ENCODE data around the gene DCAF15.
A peak's percentile ranks its signal among the peaks of the same experiment; 100 is the strongest.

DCAF15 gene

GRCh38 chr19:13995878-13996765, 43.8 kb downstream of the DCAF15 start:
- DNase-seq, result no peak

DNA sequence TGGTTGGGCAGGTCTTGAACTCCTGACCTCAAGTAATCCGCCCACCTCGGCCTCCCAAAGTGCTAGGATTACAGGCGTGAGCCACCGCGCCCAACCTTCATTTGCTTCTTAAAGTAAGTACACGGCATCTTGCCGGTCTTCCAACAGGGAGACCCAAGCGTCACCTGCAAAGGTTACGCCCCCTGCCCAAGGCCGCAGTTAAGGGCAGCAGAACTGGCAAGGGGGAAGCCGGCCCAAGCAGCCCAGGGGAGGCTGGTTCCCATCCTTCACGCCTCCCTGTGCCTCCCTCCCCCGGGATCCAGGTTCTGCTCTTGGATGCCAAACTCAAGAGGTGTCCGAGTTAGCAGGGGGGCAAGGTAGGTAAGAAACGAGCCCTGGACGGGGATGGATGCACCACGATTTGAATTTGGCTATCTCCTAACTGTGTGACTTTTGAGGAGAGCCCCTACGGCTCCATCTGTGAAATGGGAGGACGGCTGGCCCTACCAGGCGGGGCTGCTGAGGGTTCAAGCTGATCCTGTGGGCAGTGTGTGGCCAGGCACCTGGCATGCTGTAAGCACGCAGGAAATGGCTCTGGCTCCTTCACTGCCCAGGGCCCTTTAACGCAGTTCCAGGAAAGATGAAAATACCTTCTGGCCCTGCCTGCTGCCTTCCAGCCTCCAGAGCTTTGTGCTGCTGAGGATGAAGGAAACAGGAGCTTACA, 44.8 kb downstream of the DCAF15 start:
- DNase-seq, result no peak

DNA sequence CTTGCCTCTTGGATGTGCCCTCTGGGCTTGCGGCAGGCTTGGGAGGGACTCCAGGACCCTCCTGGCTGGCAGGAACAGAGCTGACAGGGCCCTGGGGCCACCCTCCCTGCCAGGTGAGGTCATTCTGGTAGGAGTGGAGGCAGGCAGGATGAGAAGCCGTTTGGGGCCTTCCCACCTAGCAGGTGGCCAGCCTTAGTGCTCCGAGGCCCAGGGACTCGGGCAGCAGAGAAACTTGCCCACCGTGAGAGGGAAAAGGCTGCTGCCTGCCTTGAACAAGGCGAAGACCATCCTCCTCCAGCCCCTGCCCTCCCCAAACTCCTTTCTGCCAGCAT, 45.3 kb downstream of the DCAF15 start:
- no peak for DNase-seq

DNA sequence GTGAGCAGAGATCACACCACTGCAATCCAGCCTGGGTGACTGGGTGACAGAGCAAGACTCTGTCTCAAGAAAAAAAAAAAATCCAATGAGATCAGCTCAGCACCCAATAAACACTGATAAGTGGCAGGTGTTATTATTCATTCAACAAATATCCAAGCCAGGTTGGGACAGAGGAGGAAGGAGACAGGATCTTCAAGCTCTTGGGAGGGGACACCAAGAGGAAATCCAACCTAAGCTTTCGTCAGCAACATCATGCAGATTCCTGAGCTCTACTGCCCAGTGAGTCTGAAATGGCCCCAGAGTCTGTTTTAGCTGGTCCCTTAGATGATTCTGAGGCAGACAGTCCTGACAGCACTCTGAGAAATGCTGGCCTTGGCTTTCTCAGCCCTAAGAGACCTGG, 46.1 kb downstream of the DCAF15 start:
- no peak for DNase-seq

DNA sequence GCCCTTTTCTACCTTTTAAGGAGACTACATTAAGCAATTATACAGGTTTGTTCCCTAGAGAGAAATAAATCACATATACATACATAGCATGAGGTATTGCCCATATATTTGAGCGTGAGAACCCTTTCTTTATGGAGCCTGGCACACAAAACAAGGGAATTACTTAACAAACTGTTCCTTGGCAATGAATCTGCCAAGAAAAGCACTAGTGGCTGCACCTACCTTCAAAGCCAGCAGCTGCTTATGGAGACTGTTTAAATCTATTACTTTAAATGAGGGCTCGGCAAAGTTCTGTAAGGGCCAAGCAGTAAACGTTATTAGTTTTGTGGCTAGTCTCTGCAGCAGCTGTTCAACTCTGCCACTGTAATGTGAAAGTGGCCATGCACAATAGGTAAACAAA, 46.8 kb downstream of the DCAF15 start:
- no peak for DNase-seq

- DNase-seq, result no peak
Measured at GRCh38 chr19:14000691-14001375, 48.5 kb downstream of the DCAF15 start.

DNA sequence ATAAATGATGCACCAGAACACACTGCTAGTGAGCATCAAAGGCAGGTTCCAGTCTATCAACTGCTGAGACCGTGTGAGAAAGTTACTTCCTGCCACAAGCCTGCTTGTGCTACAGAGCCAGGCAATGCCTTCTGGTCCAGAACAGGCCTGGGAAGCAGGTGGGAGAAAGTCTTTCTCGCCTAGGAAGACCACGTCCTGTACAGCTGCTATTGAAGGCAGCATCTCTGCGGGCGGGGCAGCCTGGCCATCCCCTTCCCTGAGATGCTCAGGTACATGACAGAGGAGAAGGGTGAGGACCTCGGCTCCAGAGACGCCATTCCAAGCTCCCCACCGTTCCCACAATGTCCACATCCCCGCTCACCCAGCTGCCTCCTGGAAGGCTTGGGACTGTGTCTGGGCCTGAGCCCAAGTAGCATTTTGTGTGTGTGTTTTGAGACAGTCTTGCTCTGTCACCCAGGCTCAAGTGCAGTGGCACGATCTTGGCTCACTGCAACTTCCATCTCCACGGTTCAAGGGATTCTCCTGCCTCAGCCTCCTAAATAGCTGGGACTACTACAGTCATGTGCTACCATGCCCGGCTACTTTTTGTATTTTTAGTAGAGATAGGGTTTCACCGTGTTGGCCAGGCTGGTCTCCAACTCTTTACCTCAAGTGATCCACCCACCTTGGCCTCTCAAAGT, 50.4 kb downstream of the DCAF15 start:
- DNase-seq, result no peak

DNA sequence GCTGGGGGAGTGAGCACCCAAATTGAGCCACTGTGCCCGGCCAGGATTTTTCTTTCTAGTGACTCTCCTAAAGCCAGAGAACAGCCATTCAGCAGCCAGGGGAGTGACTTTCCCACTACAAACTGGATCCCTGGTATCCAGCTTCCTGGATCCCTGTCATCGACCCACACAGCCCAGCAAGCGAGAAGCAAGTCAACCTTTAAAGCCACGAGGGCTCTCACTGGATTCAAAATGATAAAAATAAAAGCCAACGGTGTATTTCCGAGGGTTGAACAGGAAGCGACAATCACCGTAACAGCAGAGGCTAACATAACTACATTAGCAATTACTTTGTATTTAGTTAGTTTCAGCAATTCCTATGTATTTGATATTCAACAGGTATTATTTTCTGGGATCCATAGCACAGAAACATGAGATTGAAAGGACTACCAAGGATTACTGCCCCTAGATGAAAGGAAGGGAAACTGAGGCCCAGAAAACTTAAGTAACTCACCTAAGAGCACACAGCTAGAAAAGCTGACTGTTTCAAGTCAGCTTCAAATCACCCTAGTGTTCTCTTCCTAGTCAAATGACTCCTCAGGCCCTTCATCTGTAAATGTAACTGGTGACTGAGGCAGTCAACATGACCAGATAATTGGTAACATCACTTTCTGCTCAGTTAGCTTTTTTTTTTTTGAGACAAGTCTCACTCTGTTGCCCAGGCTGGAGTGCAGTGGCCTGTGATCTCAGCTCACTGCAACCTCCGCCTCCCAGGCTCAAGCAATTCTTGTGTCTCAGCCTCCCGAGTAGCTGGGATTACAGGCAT, 51.1 kb downstream of the DCAF15 start:
- no peak for DNase-seq

DNA sequence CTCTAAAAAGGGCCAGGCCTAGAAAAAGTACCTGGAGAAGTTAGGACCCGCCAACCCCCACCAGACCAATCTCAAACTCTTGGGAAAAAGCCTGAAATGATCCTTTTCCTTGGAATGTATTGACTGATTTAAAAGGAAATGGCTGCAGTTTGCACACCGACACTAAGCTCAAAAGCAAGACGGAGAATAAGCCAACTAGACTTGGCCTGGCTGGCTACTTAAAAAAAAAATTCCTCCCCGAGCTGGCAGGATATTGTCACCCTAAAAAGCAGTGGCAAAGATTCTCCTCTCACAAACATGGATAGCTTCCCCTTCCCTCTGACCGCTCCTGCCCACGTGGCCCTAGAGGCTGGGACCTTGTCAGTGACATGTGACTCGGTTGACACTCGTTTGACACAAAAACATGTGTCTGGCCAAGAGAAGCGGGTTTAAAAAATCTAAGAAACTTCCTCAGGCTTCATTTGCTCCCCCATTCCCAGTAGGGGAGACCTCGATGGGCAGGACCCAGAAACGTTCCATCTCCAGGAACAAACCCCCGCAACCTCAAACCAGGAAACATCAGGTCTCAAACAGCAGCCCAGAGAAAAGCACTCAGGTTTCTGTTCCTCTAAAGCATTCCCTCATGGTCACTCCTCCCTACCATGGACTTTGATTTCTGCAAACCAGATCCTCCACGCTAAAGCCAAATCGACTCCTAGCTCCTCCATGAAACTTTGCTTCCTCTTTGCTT, 52.5 kb downstream of the DCAF15 start:
- no peak for DNase-seq

- peak in 1 of 2 experiments; percentile 82 for DNase-seq
Measured at GRCh38 chr19:14005349-14006084, 53.2 kb downstream of the DCAF15 start.

DNA sequence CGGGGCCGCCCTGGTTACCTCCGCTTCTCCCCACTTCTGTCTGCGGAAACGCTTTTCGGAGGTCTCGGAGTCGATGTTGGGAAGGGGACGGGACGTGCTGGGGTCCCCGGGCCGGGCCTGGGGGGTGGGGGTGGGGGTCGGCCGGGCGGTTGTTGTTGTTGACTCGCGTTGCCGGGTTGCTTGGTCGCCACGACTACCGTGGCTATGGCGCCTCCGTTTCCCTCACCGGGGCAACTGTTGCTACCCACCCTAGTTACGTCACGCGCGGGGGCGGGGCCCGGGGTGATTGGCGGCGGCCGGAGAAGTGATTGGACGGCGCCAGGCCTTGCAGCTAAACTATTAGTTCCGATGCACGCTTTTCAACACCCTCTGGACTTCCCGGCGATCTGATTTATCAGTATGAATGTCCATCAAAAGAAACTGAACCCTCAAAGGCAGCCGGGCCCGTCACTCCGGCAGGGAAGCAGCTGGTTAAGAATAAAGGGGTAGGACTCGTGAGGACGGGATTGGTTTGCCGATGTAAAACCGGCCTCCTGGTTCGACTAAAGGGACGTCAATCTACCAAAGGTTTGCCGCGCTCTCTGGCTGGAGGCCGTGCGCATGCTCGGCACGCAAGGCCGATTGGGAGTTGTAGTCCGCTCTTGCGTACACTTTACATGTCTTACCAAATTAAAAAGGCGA, 53.9 kb downstream of the DCAF15 start, which contains the start of gene RFX1:
RFX1 (minus strand) TSS at position 236 of the 681 bp plus-strand sequence. CDS start 12,477 bp downstream, outside the sequence.
- DNase-seq, result peak; percentile 96 to 99

DNA sequence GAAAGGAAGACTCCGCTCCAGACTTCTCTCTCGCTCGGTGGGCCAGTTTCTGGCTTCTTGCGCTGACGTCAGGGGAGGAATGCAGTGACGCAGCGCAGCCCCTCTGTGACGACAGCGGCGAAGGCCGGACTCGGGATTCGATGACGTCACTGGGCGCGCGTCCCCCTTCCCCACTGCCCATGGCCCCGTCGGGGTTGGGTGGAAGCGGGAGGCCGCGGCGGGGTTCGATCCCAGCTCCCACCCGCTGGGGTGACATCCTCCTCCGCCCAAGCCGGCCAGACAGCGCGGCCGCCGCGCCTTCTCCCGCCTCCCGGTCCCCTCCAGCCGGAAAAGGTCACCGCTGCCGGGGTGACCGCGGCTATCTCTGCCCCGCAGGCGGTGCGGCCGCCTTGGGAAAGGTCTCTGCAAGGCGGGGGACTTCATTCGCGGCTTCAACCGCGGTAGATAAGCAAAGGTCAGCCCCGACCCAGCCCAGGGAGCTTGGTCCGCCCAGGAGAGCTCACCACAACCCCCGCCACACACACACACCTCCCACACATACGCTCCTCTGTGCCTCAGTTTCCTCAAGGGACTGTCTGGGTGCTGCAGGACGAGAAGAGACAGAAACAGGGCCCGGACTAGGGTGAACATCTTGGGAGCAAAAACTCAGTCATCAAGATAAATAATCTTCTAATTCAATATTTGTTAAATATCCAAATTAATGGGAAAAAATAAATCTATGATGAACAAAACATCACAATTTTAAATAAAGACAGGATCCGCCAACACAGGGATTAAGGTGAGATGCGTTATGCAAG, 54.7 kb downstream of the DCAF15 start:
- DNase-seq, result peak in 1 of 2 experiments; percentile 85

Measured in NCI-H526 (cell line).